Endothelial cell of umbilical vein (primary cell): ENCODE data around the gene SLMAP. TPM values are rescaled to one million over a fixed set of nuclear protein-coding genes. Genes with fewer than 3 reads are reported as not detected.

Experiments
- BruUV-seq: library from RNA; stranded (reverse); fragments of 400-500 nt; replicated peaks from 2 replicates; lab custom pipeline; 2021; lab: Mats Ljungman, UMichigan
- CTCF ChIA-PET: fragments of 300-600, 350-600 bp; sonication (Branson Sonifier 250); formaldehyde crosslinking; loops from one replicate; lab custom pipeline; 2021; ENCODE audit warnings: antibody characterized with exemption, inconsistent platforms; lab: Charles Lee
- POLR2A ChIA-PET: fragments of 300-600, 350-600 bp; sonication (Branson Sonifier 250); formaldehyde crosslinking; loops from one replicate; lab custom pipeline; 2021; ENCODE audit warnings: antibody characterized with exemption, inconsistent platforms; lab: Charles Lee
- DNase-seq: peaks from one replicate; pipeline ENCODE4 v3.0.0-alpha.2; 2011; ENCODE audit warnings: low read depth, low spot score
- FAIRE-seq: peaks from 2 replicates; lab custom pipeline; 2011; peaks lifted over from hg19 to GRCh38; lab: Jason Lieb, UNC
- H2AFZ ChIP-seq: 2 replicates; pipeline ENCODE4 v1.6.0; 2012; ENCODE audit warnings: low read depth, low read length, control low read depth, inconsistent platforms
- H3K27ac ChIP-seq: 2 replicates; pipeline ENCODE4 v1.5.1; 2011; ENCODE audit warnings: low read depth, mild to moderate bottlenecking, control low read depth, low read length, moderate library complexity; ENCODE audit not compliant: insufficient read depth
- H3K27me3 ChIP-seq, 2 experiments: 2 replicates each; pipeline versions ENCODE4 v1.6.0 to v1.6.1; 2011; ENCODE audit warnings: low read length in 2 of 2, mixed read lengths in 1 of 2; ENCODE audit not compliant: control insufficient read depth in 2 of 2, insufficient read depth in 2 of 2
- H3K36me3 ChIP-seq, 2 experiments: 2 replicates in 1 of 2; 3 replicates in 1 of 2; pipeline ENCODE4 v1.5.1; 2011; ENCODE audit warnings: low read length in 2 of 2, mild to moderate bottlenecking in 1 of 2, moderate library complexity in 1 of 2; ENCODE audit not compliant: control insufficient read depth in 2 of 2, insufficient read depth in 2 of 2; ENCODE audit errors: extremely low read depth in 1 of 2
- H3K4me1 ChIP-seq: 3 replicates; pipeline ENCODE4 v1.5.1; 2011; ENCODE audit warnings: mild to moderate bottlenecking, low read length; ENCODE audit not compliant: control insufficient read depth, insufficient read depth; ENCODE audit errors: extremely low read depth
- H3K4me2 ChIP-seq: 2 replicates; pipeline ENCODE4 v1.6.1; 2011; ENCODE audit warnings: low read length, control low read depth, mixed read lengths; ENCODE audit not compliant: insufficient read depth
- H3K4me3 ChIP-seq, 3 experiments: fragments of 200-600 bp in 1 of 3; sonication (generic), shearing (Covaris generic) in 1 of 3; replicated peaks in 1 of 3; 2 replicates each; pipeline ENCODE4 v1.5.1; 2011 to 2016; ENCODE audit warnings: control low read depth in 3 of 3, low read length in 3 of 3, mild to moderate bottlenecking in 2 of 3, inconsistent platforms in 1 of 3, low read depth in 1 of 3, moderate library complexity in 1 of 3; ENCODE audit not compliant: insufficient read depth in 1 of 3
- H3K79me2 ChIP-seq: 2 replicates; pipeline ENCODE4 v1.6.0; 2012; ENCODE audit warnings: low read length, inconsistent platforms; ENCODE audit not compliant: control insufficient read depth, insufficient read depth
- H3K9ac ChIP-seq: replicated peaks from 2 replicates; pipeline ENCODE3; 2011; ENCODE audit warnings: low read length, control low read depth; ENCODE audit not compliant: insufficient read depth; ENCODE audit errors: extremely low read depth
- H3K9me1 ChIP-seq: replicated peaks from 3 replicates; pipeline ENCODE4 v1.6.0; 2011; ENCODE audit warnings: mild to moderate bottlenecking, low read length; ENCODE audit not compliant: control insufficient read depth, insufficient read depth; ENCODE audit errors: extremely low read depth
- H3K9me3 ChIP-seq: replicated peaks from 2 replicates; pipeline ENCODE4 v1.5.1; 2012; ENCODE audit warnings: low read length, inconsistent platforms; ENCODE audit not compliant: control insufficient read depth, insufficient read depth
- H4K20me1 ChIP-seq: replicated peaks from 2 replicates; pipeline ENCODE3; 2011; ENCODE audit warnings: mild to moderate bottlenecking, low read length; ENCODE audit not compliant: control insufficient read depth, insufficient read depth; ENCODE audit errors: extremely low read depth
- EZH2 ChIP-seq: IDR thresholded peaks from 2 replicates; pipeline ENCODE4 v1.6.1; 2012; ENCODE audit warnings: borderline replicate concordance, low read depth, mild to moderate bottlenecking, moderate library complexity, low read length, inconsistent platforms; ENCODE audit not compliant: severe bottlenecking
- FOS ChIP-seq: IDR thresholded peaks from 2 replicates; pipeline ENCODE4 v1.6.1; 2011; ENCODE audit warnings: mild to moderate bottlenecking, low read length, moderate library complexity, borderline replicate concordance; ENCODE audit not compliant: insufficient read depth
- GATA2 ChIP-seq: IDR thresholded peaks from 2 replicates; pipeline ENCODE4 v1.7.0; 2011; ENCODE audit warnings: low read depth, mild to moderate bottlenecking, moderate library complexity, mixed read lengths, low read length; ENCODE audit not compliant: insufficient read length, insufficient read depth
- JUN ChIP-seq: IDR thresholded peaks from 2 replicates; pipeline ENCODE4 v1.6.1; 2011; ENCODE audit warnings: borderline replicate concordance, low read depth; ENCODE audit not compliant: insufficient read length, insufficient read depth
- MYC ChIP-seq: IDR thresholded peaks from one replicate; pipeline ENCODE4 v1.6.1; 2011; ENCODE audit warnings: mild to moderate bottlenecking, low read depth, low read length
- POLR2A ChIP-seq: IDR thresholded peaks from 2 replicates; pipeline ENCODE4 v1.6.1; 2012; ENCODE audit warnings: low read depth, mild to moderate bottlenecking, control low read depth, low read length
- POLR2AphosphoS5 ChIP-seq: IDR thresholded peaks from 2 replicates; pipeline ENCODE4 v1.6.1; 2012; ENCODE audit warnings: low read depth, mild to moderate bottlenecking, control low read depth, low read length, moderate library complexity; ENCODE audit not compliant: insufficient read depth
- dilution Hi-C: fragments of 300-500 bp; cut with MboI; formaldehyde crosslinking; loops from one replicate; pipeline ENCODE4 v1.15.0; 2019; ENCODE audit warnings: low sequenced_read_pairs; ENCODE audit not compliant: extremely low pct_ligation_motif_present
- intact Hi-C: fragments of 100-400 bp; cut with micrococcal nuclease; formaldehyde crosslinking; loops from one replicate; pipeline ENCODE4 v1.10.0; 2022
- polyA plus RNA-seq, 4 experiments: library from polyadenylated mRNA; depleted of rRNA in 3 of 4; stranded (reverse) in 3 of 4; unstranded in 1 of 4; fragments of >200 nt; gene quantifications; 2 replicates each; pipeline versions ENCODE4 v1.2.1 to v1.2.3, GENCODE V29; 2011 to 2012; ENCODE audit warnings: missing spikeins in 1 of 4
- total RNA-seq: library from RNA; stranded (reverse); gene quantifications from 2 replicates; pipeline ENCODE4 v1.2.3, GENCODE V29; 2021
- TF ChIP-seq, protein P1 (sequence below): IDR thresholded peaks from 2 replicates; pipeline ENCODE4 v1.6.1; 2011; ENCODE audit not compliant: insufficient read depth, insufficient read length
- TF ChIP-seq, protein P2 (sequence below), 2 donors: IDR thresholded peaks; 1 replicate in 1 of 2; 2 replicates in 1 of 2; pipeline ENCODE4 v1.5.1; 2011; ENCODE audit warnings: low read length in 2 of 2, mild to moderate bottlenecking in 2 of 2, moderate library complexity in 2 of 2, control low read depth in 1 of 2, inconsistent platforms in 1 of 2, low read depth in 1 of 2; ENCODE audit not compliant: insufficient read depth in 1 of 2; ENCODE audit errors: extremely low read depth in 1 of 2

SLMAP gene
- total and polyA plus RNA-seq, 2 donors (not counting 3 experiments of a cell fraction or from before 2014, with no cell fraction given), result 9.8 to 54.7 TPM

DNA sequence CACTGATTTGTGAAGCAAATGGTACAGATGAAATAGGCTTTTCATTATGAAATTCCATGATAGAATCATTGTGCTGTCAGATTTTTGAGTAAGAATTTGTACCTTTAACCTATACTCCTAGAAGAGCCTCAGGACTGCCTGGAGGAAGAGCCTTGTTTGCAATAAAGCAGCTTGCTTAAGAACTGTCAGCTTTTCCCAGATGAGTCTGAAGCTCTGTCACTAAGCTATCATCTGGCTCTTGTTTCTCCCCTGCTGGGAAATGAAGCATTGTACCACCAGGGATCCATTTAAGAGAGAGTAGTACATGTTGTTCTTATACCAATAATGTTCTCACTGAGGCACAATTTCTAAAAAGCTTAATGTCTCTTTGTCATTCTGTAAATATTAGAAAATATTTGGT, 167.0 kb downstream of the SLMAP start:
- CTCF ChIA-PET, result interaction anchor here (0.6 to 0.7 kb wide), 2 partner anchors 13 to 76 kb away, joined by 3 read pairs; no protein-coding TSS in a partner anchor
- Histone ChIP-seq H3K36me3 (peaks cover 0 to 2% of the 10 kb centered on the region in 2 experiments), H2AFZ (no peak overlapping the region), H3K4me1 (no peaks in the 10 kb centered on the region), H3K79me2 (no peaks in the 10 kb centered on the region), H3K9me1 (no peaks in the 10 kb centered on the region), H3K27me3 (no peaks in the 10 kb centered on the region), H4K20me1 (no peaks in the 10 kb centered on the region), H3K9me3 (no peaks in the 10 kb centered on the region), H3K27ac (no peak overlapping the region), H3K4me3 (no peak overlapping the region), H3K9ac (no peak overlapping the region), H3K4me2 (no peak overlapping the region)
- no peak for DNase-seq
- POLR2A ChIA-PET, result no interaction called here
- no peak for FAIRE-seq
- no peak for TF ChIP-seq GATA2
- no TSS peak for BruUV-seq
- dilution Hi-C loops, result no loop called here
- intact Hi-C loops, result no loop called here

DNA sequence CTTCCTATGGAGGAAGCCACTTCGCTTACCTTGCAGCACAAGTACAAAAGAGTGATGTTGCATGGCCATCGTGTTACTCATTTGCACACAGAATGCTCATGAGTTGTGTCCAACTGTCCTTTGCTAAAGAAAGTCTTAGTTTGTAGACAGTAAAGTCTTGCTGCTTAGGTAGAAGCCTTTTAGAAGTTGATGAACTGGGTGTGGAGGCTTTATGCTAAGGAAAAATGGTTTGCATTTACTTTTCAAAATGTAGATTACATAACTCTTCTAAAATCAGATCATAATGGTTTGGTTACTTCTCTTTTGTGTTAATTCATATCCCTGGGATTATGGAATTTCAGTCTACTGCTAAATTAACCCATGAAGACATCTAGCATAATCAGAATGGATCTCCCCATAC, 167.6 kb downstream of the SLMAP start:
- BruUV-seq, result no TSS peak
- FAIRE-seq (no peak), DNase-seq (no peak)
- no peak overlapping the region for H3K4me2 ChIP-seq
- peaks cover 0 to 2% of the 10 kb centered on the region in 2 experiments for H3K36me3 ChIP-seq
- H3K4me1 ChIP-seq, result no peaks in the 10 kb centered on the region
- dilution Hi-C loops (no loop called here), intact Hi-C loops (no loop called here)
- POLR2A ChIA-PET, result no interaction called here
- H3K27me3 ChIP-seq, result no peaks in the 10 kb centered on the region
- H3K9ac ChIP-seq, result no peak overlapping the region
- TF ChIP-seq, protein P1, sequence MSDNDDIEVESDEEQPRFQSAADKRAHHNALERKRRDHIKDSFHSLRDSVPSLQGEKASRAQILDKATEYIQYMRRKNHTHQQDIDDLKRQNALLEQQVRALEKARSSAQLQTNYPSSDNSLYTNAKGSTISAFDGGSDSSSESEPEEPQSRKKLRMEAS, result no peak
- TF ChIP-seq, protein P2, sequence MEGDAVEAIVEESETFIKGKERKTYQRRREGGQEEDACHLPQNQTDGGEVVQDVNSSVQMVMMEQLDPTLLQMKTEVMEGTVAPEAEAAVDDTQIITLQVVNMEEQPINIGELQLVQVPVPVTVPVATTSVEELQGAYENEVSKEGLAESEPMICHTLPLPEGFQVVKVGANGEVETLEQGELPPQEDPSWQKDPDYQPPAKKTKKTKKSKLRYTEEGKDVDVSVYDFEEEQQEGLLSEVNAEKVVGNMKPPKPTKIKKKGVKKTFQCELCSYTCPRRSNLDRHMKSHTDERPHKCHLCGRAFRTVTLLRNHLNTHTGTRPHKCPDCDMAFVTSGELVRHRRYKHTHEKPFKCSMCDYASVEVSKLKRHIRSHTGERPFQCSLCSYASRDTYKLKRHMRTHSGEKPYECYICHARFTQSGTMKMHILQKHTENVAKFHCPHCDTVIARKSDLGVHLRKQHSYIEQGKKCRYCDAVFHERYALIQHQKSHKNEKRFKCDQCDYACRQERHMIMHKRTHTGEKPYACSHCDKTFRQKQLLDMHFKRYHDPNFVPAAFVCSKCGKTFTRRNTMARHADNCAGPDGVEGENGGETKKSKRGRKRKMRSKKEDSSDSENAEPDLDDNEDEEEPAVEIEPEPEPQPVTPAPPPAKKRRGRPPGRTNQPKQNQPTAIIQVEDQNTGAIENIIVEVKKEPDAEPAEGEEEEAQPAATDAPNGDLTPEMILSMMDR (IDR thresholded peaks at IDR 0.05; ENCODE audit: extremely low read depth in 1 of 2, insufficient read depth in 1 of 2, low read depth in 1 of 2, low read length in 2 of 2), result no peak
- TF ChIP-seq POLR2A (no peak), MYC (no peak), POLR2AphosphoS5 (no peak), JUN (no peak), FOS (no peak), EZH2 (no peak), GATA2 (no peak)
- H3K9me1 ChIP-seq, result no peaks in the 10 kb centered on the region
- no peaks in the 10 kb centered on the region for H3K79me2 ChIP-seq
- no peak overlapping the region for H3K4me3 ChIP-seq
- H4K20me1 ChIP-seq, result no peaks in the 10 kb centered on the region
- CTCF ChIA-PET, result no interaction called here
- no peak overlapping the region for H2AFZ ChIP-seq
- no peak overlapping the region for H3K27ac ChIP-seq
- no peaks in the 10 kb centered on the region for H3K9me3 ChIP-seq
